ENCODE data around the gene USP34.

USP34 gene

GRCh38 chr2:61368687-61369665 is 101.9 kb downstream of the USP34 start:
- no peak for DNase-seq (ENCODE audit: low read depth)

DNA sequence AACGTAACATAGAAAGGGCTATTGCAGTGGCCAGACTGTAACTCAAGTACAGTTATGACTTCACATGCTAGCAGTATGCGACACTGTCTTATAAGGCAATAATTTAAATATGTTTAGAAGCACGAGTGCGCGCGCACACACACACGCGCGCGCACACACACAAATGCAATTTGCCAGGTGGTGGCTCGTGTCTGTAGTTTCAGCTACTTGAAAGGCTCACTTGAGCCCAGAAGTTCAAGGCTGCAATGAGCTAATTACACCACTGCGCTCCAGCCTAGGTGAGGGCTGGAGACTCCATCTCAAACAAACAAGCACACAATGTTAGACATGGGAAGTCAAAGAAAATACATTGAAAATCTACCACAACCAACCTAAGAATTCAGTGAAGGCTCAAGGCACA is 103.7 kb downstream of the USP34 start:
- no peak for DNase-seq (ENCODE audit: low read depth)

- DNase-seq (ENCODE audit: low read depth), result no peak
Observed at GRCh38 chr2:61363580-61363979, 107.3 kb downstream of the USP34 start.

GRCh38 chr2:61362873-61363272 is 108.0 kb downstream of the USP34 start:
- DNase-seq (ENCODE audit: low read depth), result no peak

DNA sequence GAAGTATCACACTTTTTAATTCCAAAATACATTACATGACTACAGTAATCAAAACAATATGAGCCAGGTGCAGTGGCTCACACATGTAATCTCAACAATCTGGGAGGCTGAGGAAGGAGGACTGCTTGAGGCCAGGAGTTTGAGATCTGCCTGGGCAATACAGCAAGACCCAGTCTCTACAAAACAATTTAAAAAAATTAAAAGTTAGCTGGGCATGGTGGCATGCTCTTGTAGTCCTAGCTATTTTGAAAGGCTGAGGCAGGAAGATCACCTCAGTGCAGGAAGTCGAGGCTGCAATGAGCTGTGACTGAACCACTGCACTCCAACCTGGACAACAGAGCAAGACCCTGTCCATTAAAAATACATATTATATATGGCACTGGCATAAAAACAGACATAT is 109.8 kb downstream of the USP34 start:
- DNase-seq (ENCODE audit: low read depth), result no peak

DNA sequence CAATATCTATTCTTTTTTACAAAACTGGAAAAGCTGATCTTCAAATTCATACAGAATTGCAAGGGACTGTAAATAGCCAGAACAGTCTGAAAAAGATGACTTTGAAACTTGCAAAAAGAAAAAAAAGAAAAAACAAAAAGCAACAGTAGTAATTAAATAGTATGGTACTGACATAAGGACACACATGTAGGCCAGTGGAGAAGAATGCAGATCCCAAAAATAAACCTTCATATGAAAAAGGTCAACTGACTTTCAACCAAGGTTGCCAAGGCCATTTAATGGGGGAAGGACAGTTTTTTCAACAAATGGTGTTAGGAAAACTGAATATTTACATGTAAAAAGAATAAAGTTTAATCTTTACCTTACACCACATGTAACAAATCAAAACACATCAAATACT is 111.8 kb downstream of the USP34 start:
- no peak for DNase-seq (ENCODE audit: low read depth)

DNA sequence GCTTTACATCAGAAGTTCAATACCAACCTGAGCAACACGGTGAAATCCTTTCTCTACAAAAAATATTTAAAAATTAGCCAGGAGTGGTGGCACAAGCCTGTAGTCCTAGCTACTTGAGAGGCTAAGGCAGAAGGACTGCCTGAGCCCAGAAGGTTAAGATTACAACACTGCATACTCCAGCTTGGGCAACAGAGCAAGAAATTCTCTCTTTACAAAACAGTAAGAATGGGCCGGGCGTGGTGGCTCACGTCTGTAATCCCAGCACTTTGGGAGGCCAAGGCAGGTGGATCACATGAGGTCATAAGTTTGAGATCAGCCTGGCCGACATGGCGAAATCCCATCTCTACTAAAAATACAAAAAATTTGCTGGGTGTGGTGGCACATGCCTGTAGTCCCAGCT is 113.2 kb downstream of the USP34 start:
- no peak for DNase-seq (ENCODE audit: low read depth)

DNA sequence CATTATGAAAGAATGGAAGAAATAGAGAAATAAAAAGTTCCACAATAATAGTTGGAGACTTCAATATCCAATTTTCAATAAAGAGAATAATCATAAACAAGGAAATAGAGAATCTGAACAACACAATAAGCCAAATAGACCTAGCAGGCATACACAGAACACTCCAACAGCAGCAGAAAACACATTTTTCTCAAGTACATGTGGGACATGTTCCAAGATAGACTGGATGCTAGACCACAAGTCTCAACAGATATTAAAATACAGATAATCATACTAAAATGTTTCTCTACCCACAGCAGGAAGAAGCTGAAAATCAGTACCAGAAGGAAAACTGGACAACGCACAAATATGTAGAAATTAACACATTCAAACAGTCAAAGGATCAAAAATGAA is 113.9 kb downstream of the USP34 start:
- DNase-seq (ENCODE audit: low read depth), result no peak

DNA sequence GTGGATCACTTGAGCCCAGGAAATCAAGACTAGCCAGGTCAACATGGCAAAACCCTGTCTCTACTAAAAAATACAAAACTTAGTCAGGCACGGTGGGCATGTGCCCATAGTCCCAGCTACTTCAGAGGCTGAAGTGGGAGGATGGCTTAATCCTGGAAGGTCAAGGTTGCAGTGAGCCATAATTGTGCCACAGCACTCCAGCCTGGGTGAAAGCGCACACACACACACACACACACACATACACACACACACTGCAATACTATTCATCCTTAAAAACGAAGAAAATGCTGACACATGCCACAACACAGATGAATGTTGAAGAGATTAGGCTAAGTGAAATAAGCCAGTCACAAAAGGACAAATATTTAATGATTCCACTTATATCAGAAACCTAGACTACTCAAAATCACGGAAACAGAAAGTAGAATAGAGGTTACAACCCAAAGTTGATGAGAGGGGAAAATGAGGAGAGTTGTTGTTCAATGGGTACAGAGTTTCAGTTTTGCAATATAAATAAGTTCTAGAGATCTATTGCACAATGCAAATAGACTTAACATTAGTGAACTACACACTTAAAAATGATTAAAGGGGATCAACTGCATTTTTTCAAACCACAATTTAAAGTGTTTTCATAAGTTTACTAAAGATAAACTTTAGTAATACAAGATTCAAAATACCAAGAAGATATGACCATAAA is 114.5 kb downstream of the USP34 start:
- DNase-seq (ENCODE audit: low read depth), result no peak

DNA sequence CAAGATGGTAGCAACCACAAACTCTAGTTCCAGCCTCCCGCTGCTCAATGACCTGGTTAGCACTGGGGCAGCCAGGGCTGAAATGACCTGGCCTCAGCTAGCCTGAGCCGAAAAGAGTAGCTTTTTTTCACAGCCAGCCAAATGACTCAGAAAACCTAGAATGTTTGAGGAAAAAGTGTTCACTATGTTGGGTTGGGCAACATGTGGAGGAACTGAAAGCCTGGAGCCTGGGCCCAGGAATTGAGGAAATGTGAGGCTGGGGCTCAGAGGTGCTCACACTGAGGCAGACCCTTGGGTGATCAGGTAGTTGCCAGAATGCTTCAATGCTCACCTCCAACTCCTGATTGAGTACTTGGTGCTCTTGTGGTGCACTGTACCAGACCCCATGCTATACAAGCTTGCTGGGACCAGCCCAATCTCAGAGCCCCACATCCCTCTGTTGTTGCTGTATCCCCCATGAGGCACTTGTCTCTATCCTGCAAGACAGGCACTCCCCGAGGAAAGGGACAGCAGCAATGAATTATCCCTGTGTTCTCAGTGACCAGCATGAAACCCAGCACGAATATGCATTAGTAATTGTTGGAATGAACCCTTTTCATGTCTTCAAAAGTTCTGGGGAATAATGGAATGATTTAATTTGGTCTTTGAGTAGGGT is 116.2 kb downstream of the USP34 start:
- no peak for DNase-seq (ENCODE audit: low read depth)

DNA sequence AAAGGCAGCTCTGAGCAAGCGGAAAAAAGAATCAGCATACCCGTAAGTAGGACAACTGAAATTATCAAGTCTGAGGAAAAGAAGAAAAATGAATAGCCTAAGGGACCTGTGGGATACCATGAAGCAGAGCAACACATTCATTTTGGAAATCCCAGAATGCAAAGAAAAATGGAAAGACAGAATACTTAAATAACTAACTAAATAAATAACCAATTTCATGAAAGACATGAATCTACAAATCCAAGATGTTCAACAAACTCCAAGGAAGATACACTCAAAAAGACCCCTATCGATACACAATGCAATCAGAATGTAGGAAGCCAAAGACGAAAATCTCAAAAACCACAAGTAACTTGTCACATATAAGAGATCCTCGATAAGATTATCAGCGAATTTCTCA is 117.0 kb downstream of the USP34 start:
- no peak for DNase-seq (ENCODE audit: low read depth)

- no peak for DNase-seq (ENCODE audit: low read depth)
Observed at GRCh38 chr2:61350777-61351176, 120.1 kb downstream of the USP34 start.

DNA sequence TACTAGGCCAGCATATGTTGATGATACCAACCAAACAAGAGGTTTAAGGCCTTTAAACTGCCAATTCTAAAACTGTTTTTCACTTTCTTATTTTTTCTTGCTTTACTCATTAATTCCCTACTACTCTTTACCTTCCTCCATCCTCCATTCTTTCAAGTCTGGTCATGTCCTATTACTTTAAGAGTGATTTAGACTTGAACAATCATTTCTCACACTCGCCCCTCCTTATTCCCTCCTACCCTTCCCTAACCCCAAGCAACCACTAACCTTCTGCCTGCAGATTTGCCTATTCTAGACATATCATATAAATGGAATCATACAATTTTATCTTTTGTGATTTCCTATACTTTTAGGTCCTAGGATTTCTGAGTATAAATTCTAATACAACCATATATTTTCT is 127.7 kb downstream of the USP34 start:
- DNase-seq (ENCODE audit: low read depth), result no peak

GRCh38 chr2:61340242-61340641 is 130.6 kb downstream of the USP34 start:
- DNase-seq (ENCODE audit: low read depth), result no peak

DNA sequence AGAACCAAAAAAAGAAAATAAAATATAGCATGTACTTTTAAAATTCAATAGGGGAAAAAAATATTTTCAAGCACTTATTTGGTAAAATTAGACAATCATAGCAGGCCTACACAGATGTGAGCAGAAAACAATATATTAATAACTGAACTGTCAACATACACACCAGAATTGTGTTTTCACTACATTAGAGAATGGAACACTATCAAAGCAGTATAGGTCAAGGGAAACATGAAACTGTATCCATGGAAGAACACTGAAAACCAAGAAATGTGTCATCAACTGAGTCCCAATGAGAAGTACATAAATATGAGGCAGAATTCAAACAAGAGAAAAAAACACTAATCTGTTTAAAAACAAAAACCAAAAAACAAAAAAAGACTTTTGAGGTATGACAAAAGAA is 132.4 kb downstream of the USP34 start:
- DNase-seq (ENCODE audit: low read depth), result no peak

DNA sequence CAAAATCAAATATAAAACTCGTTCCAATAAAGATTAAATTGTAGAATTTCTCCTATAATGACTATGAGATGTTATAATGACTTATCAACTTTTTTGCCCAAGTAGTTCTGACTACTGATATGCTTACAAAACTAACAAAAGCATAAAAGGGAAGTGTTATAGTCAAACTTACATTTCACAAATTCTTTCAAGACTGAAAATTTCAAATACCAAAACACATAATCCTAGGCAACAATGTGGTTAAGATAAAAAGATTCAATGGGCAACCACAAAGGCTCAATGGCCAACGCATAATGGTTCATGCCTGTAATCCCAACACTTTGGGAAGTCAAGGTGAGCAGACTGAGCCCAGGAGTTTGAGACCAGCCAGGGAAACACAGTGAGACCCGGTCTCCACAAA is 135.7 kb downstream of the USP34 start:
- DNase-seq (ENCODE audit: low read depth), result no peak

GRCh38 chr2:61334466-61334865 is 136.4 kb downstream of the USP34 start:
- DNase-seq (ENCODE audit: low read depth), result no peak

DNA sequence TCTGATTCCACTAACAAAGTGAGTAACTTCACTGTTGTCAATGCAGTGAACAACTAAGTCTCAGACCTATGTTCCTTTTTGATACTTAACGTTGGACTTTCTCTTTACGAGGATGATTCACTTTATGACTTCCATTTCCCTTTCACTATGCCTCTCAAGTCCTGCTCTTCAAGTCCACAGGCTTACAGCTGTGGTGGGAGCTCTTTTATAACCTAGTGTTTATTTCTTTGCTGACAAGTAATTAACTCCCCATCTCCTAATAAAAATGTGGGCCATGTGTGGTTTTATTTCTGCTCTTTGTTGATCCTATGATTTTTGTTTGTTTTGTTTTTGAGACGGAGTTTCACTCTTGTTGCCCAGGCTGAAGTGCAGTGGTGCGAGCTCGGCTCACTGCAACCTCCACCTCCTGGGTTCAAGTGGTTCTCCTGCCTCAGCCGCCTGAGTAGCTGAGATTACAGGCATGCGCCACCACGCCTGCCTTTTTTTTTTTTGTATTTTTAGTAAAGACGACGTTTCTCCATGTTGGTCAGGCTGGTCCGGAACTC is 142.1 kb downstream of the USP34 start:
- no peak for DNase-seq (ENCODE audit: low read depth)

DNA sequence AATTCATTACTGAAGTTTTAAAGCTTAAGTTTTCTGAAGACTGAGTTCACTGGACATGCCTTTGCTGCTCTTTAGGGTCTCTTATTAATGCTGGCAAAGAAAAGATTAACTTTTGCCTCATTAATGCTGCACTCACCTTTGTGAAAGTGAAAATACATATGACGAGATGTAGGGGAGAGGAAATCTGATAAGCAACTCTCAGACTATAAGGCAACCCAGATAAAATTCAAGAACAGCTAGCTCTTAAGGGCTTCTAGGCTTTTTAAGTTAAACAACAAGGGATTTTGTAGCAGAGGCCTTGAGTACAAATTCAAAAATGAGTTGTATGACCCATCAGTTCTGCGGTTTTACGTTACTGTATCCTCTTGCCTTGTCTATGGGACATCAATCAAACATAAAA is 143.7 kb downstream of the USP34 start:
- no peak for DNase-seq (ENCODE audit: low read depth)

DNA sequence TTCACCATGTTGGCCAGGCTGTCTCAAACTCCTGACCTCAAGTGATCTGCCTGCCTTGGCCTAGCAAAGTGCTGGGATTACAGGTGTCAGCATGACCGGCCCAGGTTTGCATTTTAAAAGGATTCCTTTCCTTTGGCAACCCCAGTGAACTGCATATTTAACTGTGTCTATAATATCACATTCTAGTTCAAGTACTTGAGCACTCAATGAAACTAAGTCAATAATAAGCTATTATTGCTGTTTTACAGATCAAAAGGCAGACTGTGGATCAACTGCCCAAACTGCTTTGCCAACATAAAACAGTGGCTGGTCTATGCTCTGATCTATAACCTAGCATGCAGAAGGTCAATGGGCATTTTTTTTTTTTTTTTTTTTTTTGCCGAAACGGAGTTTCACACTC is 144.5 kb downstream of the USP34 start:
- DNase-seq (ENCODE audit: low read depth), result no peak

DNA sequence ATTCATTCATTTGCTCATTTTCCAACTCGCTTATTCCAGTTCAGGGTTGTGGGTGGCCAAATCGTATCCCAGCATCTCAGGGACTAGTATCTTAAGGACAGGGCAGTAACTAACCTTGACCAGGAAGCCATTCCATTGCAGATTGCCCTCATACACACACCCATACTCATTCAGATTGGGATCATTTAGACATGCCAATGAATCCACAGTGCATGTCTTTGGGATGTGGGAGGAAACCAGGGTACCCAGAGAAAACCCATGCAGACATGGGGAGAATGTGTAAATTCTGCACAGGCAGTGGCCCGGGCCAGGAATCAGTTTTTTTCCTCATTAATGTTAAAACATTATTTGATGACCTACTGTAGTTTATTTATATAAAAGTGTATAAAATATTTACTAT is 150.7 kb downstream of the USP34 start:
- no peak for DNase-seq (ENCODE audit: low read depth)

DNA sequence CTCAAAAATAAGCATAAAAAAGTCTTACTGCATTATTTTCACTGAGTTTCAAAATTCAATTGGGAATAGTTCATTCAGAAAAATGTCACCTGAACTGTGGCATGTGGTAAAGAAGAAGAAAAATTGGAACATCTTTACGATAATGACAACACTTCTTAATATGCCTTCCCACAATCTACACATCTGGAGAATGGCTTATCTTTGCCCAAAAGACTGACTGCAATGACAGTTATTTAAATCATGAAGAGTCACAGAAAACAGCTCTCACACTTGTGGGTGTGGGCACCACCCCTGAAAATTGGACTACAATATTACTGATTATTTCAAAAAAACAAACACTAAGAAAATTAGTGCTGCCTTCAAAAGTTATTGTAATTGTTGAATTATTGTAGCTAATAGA is 152.3 kb downstream of the USP34 start:
- DNase-seq (ENCODE audit: low read depth), result no peak

DNA sequence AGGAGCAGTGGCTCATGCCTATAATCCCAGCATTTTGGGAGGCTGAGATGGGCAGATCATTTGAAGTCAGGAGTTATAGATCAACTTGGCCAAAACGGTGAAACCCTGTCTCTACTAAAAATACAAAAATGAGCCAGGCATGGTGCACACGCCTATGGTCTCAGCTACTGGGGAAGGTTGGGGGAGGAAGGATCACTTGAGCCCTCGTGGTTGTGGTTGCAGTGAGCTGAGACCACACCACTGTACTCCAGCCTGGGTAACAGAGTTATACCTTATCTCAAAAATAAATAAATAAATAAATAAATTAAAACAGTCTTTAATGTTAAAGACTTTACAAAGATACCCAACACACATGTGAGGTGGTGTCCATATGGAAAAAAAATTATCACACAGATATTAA is 174.9 kb downstream of the USP34 start:
- no peak for DNase-seq (ENCODE audit: low read depth)
